SK-N-SH treated with all-trans-retinoic acid at 6 μM for 48 hours (cell line): ENCODE data around the gene AOPEP.

ENCODE experiments used
- SNAI2 ChIP-seq: fragments of 250-450 bp; sonication (Bioruptor Pico); IDR thresholded peaks from 2 replicates; pipeline ENCODE4 v1.5.0; 2020; ENCODE audit warnings: mild to moderate bottlenecking, moderate library complexity
- ZFP3 ChIP-seq: fragments of 250-450 bp; sonication (Bioruptor Pico); IDR thresholded peaks from 2 replicates; pipeline ENCODE4 v1.5.0; 2020; ENCODE audit warnings: mild to moderate bottlenecking, moderate library complexity
- ZFP30 ChIP-seq: fragments of 450-650 bp; formaldehyde crosslinking; IDR thresholded peaks from 2 replicates; pipeline ENCODE4 v1.5.0; 2022; ENCODE audit warnings: mild to moderate bottlenecking, moderate library complexity
- TF ChIP-seq, protein P1 (sequence below): fragments of 250-450 bp; sonication (Bioruptor Pico); IDR thresholded peaks from 2 replicates; pipeline ENCODE4 v1.8.0; 2020; ENCODE audit warnings: mild to moderate bottlenecking, moderate library complexity, borderline replicate concordance

DNA sequence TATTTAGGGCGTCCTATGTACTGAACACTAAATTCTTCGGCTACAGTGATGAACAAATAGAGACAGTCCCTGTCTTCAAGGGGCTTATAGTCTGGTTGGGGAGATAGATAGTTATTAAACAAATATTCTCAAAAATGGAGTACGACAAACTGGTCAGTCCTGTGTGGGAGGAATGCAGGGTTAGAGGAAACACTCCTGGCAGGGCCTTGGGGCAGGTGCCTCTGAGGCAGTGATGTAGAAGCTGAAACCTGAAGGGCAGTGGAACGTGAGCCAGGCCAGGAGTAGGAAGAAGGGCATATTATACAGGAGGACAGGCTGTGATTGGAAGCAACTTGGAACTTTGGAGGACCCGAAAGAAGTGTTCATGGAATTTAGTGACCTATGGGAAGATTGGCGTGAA lies 133.4 kb downstream of the AOPEP start:
- TF ChIP-seq ZFP30 (CRISPR knock-in tag) (no peak), ZFP3 (no peak), SNAI2 (CRISPR knock-in tag) (no peak)
- TF ChIP-seq, protein P1, sequence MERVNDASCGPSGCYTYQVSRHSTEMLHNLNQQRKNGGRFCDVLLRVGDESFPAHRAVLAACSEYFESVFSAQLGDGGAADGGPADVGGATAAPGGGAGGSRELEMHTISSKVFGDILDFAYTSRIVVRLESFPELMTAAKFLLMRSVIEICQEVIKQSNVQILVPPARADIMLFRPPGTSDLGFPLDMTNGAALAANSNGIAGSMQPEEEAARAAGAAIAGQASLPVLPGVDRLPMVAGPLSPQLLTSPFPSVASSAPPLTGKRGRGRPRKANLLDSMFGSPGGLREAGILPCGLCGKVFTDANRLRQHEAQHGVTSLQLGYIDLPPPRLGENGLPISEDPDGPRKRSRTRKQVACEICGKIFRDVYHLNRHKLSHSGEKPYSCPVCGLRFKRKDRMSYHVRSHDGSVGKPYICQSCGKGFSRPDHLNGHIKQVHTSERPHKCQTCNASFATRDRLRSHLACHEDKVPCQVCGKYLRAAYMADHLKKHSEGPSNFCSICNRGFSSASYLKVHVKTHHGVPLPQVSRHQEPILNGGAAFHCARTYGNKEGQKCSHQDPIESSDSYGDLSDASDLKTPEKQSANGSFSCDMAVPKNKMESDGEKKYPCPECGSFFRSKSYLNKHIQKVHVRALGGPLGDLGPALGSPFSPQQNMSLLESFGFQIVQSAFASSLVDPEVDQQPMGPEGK (CRISPR knock-in tag) = no peak
